DOHH2 (cell line): ENCODE measurements around the gene CCDC91.

ENCODE experiments used
- H3F3A ChIP-seq: fragments of 200-600 bp; sonication (generic), shearing (Covaris generic); 2 replicates; pipeline ENCODE4 v1.6.0; 2016; ENCODE audit warnings: antibody characterized with exemption, mild to moderate bottlenecking; ENCODE audit not compliant: control insufficient read depth, insufficient read depth
- H3K27ac ChIP-seq: fragments of 200-600 bp; sonication (generic); 2 replicates; pipeline ENCODE4 v1.5.1; 2014; ENCODE audit warnings: low read depth, mild to moderate bottlenecking, low read length, moderate library complexity
- H3K27me3 ChIP-seq: fragments of 200-600 bp; sonication (generic); 2 replicates; pipeline ENCODE4 v1.6.1; 2014; ENCODE audit warnings: mild to moderate bottlenecking, low read length, mixed read lengths; ENCODE audit not compliant: control insufficient read depth
- H3K36me3 ChIP-seq: fragments of 200-600 bp; sonication (generic); 2 replicates; pipeline ENCODE4 v1.6.1; 2014; ENCODE audit warnings: mild to moderate bottlenecking, low read length, moderate library complexity, mixed read lengths; ENCODE audit not compliant: control insufficient read depth
- H3K4me1 ChIP-seq: fragments of 200-600 bp; sonication (generic); 2 replicates; pipeline ENCODE4 v1.6.1; 2014; ENCODE audit warnings: mild to moderate bottlenecking, low read length, mixed read lengths; ENCODE audit not compliant: control insufficient read depth
- H3K4me2 ChIP-seq: fragments of 200-600 bp; sonication (generic); 2 replicates; pipeline ENCODE4 v1.6.0; 2014; ENCODE audit warnings: mild to moderate bottlenecking, low read length, moderate library complexity
- H3K4me3 ChIP-seq: fragments of 200-600 bp; sonication (generic); 2 replicates; pipeline ENCODE4 v1.5.1; 2014; ENCODE audit warnings: mild to moderate bottlenecking, low read length, mixed read lengths
- H3K79me2 ChIP-seq: fragments of 200-600 bp; sonication (generic); 2 replicates; pipeline ENCODE4 v1.6.1; 2014; ENCODE audit warnings: mild to moderate bottlenecking, low read length, mixed read lengths; ENCODE audit not compliant: control insufficient read depth
- H3K9me2 ChIP-seq: fragments of 200-600 bp; sonication (generic); replicated peaks from 2 replicates; pipeline ENCODE4 v1.6.1; 2014; ENCODE audit warnings: mild to moderate bottlenecking, low read length, mixed read lengths; ENCODE audit not compliant: control insufficient read depth
- H3K9me3 ChIP-seq: fragments of 200-600 bp; sonication (generic); 2 replicates; pipeline ENCODE4 v1.6.1; 2014; ENCODE audit warnings: antibody characterized with exemption, low read length, mixed read lengths; ENCODE audit not compliant: control insufficient read depth, insufficient read depth
- H4K20me1 ChIP-seq: fragments of 200-600 bp; sonication (generic); 2 replicates; pipeline ENCODE4 v1.6.0; 2014; ENCODE audit warnings: low read depth, mild to moderate bottlenecking, antibody characterized with exemption, low read length, moderate library complexity; ENCODE audit not compliant: control insufficient read depth, insufficient read depth
- EZH2phosphoT487 ChIP-seq: fragments of 200-600 bp; sonication (generic); IDR thresholded peaks from 2 replicates; pipeline ENCODE4 v1.6.1; 2017; ENCODE audit warnings: borderline replicate concordance, mild to moderate bottlenecking, antibody characterized with exemption, low read length, moderate library complexity, mixed read lengths
- TF ChIP-seq, protein P1 (sequence below): fragments of 200-600 bp; sonication (generic); IDR thresholded peaks from one replicate; pipeline ENCODE4 v1.5.1; 2014; ENCODE audit warnings: antibody characterized with exemption, mild to moderate bottlenecking, low read depth, low read length; ENCODE audit not compliant: poor library complexity, severe bottlenecking

Gene CCDC91

DNA sequence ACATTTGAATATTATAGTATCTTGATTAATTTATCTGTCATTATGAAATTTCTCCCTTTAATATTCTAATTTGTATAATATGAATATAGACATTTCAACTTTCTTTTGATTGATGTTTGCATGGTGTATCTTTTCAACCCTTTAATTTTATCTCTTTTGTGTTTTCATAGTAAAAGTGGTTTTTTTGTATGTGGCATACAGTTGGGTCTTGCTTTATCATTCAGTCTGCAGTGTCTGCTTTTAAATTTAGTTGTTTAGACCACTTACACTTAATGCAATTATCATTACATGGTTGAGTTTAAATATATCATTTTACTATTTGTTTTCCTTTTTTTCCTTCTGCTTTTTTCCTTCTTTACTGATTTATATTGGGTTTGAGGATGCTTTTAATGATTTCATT, 29.6 kb downstream of the CCDC91 start:
- no peak overlapping the region for H3K27ac ChIP-seq
- H3K79me2 ChIP-seq, result peaks cover 37% of the 10 kb centered on the region
- H3F3A ChIP-seq, result no peaks in the 10 kb centered on the region
- H3K4me3 ChIP-seq, result no peak overlapping the region
- TF ChIP-seq, protein P1, sequence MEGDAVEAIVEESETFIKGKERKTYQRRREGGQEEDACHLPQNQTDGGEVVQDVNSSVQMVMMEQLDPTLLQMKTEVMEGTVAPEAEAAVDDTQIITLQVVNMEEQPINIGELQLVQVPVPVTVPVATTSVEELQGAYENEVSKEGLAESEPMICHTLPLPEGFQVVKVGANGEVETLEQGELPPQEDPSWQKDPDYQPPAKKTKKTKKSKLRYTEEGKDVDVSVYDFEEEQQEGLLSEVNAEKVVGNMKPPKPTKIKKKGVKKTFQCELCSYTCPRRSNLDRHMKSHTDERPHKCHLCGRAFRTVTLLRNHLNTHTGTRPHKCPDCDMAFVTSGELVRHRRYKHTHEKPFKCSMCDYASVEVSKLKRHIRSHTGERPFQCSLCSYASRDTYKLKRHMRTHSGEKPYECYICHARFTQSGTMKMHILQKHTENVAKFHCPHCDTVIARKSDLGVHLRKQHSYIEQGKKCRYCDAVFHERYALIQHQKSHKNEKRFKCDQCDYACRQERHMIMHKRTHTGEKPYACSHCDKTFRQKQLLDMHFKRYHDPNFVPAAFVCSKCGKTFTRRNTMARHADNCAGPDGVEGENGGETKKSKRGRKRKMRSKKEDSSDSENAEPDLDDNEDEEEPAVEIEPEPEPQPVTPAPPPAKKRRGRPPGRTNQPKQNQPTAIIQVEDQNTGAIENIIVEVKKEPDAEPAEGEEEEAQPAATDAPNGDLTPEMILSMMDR, result no peak
- no peak for TF ChIP-seq EZH2phosphoT487
- 0 out of 2 replicates have a peak, but pooled peaks cover 6% of the 10 kb centered on the region for H3K9me3 ChIP-seq
- no peaks in the 10 kb centered on the region for H4K20me1 ChIP-seq
- H3K27me3 ChIP-seq, result no peaks in the 10 kb centered on the region
- no peaks in the 10 kb centered on the region for H3K36me3 ChIP-seq
- no peak overlapping the region for H3K4me2 ChIP-seq
- H3K4me1 ChIP-seq, result peaks cover 15% of the 10 kb centered on the region
- H3K9me2 ChIP-seq, result no peaks in the 10 kb centered on the region

DNA sequence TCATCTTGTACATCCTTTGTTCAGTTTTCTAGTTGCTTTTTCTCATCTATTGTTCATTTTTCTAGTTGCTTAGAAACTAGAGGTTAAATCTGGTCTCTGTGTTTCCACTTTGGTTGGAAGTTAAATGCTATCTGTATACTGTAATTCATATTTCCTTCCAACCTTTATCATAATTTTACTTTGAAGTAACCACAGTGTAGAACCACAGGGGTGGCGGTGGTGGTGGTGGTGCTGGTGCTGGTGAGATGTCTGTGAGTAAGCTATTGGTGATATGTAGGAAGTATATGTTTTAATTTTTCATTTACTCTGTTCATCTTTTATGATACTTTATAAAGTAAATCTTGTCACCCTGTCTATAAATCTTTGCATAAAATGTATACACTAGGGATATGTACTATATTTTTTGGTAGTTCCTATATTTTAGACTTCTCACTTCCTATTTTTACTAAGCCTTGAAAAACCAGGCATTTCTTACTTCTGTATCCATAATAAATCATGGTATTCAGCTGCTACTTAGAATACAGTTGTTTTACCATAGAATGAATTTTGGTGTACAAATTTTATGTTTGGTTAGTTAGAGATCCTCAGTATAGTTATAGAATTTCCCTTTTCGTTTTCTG, 31.9 kb downstream of the CCDC91 start:
- TF ChIP-seq EZH2phosphoT487, result no peak
- TF ChIP-seq, protein P1, result no peak
- Histone ChIP-seq H3K27me3 (no peaks in the 10 kb centered on the region), H4K20me1 (no peaks in the 10 kb centered on the region), H3K9me2 (no peaks in the 10 kb centered on the region), H3K4me2 (no peak overlapping the region), H3K27ac (no peak overlapping the region), H3K4me3 (no peak overlapping the region), H3K36me3 (no peaks in the 10 kb centered on the region), H3K4me1 (peaks cover 15% of the 10 kb centered on the region), H3K9me3 (0 out of 2 replicates have a peak, but pooled peaks cover 6% of the 10 kb centered on the region), H3K79me2 (peaks cover 40% of the 10 kb centered on the region), H3F3A (no peaks in the 10 kb centered on the region)

DNA sequence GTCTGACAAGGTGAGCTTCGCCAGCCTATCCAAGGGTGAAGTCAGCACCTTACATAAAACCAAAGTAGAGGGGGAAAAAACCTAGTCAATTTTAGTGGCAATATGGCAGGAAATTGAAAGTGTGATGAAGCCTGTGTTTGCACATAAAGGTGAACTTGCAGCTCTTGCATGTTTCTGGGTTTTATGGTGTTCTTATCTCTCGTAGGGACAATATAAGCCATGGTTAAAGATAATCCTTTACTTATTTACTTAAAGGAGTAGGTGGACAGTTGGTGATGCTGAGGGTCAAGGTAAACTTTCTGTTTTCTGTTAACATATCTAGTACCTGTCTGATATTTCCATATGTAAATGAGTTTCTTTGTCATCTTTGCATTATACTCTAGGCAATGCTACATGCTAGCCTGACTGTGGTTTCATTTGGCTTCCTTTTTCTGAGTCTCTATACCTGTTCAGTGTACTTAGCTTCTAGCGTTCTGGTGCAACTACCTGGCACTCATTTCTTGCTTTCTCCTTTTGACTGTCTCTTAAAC, 32.8 kb downstream of the CCDC91 start:
- Histone ChIP-seq H3K4me2 (no peak overlapping the region), H3K9me3 (0 out of 2 replicates have a peak, but pooled peaks cover 6% of the 10 kb centered on the region), H3K79me2 (peaks cover 39% of the 10 kb centered on the region), H3K36me3 (no peaks in the 10 kb centered on the region), H3K4me1 (peaks cover 6% of the 10 kb centered on the region), H3K27me3 (no peaks in the 10 kb centered on the region), H3K4me3 (no peak overlapping the region), H3K9me2 (no peaks in the 10 kb centered on the region), H3K27ac (no peak overlapping the region), H4K20me1 (no peaks in the 10 kb centered on the region), H3F3A (no peaks in the 10 kb centered on the region)
- TF ChIP-seq, protein P1, result no peak
- no peak for TF ChIP-seq EZH2phosphoT487
